Endothelial cell (in vitro differentiated cells): ENCODE results near the gene C14orf39. TPM values are rescaled to one million over a fixed set of nuclear protein-coding genes. Genes with fewer than 3 reads are reported as not detected.

ENCODE experiments used
- DNase-seq: peaks from one replicate; pipeline ENCODE4 v3.0.0; 2021; ENCODE audit warnings: low spot score
- H3K27ac Mint-ChIP-seq: one replicate; pipeline ENCODE4 v1.8.0; 2021; ENCODE audit warnings: mixed read lengths, inconsistent platforms; ENCODE audit not compliant: unreplicated experiment
- H3K27me3 Mint-ChIP-seq: one replicate; pipeline ENCODE4 v1.8.0; 2021; ENCODE audit warnings: mild to moderate bottlenecking, moderate library complexity, mixed read lengths, inconsistent platforms; ENCODE audit not compliant: unreplicated experiment
- H3K36me3 Mint-ChIP-seq: one replicate; pipeline ENCODE4 v1.8.0; 2021; ENCODE audit warnings: mild to moderate bottlenecking, low read depth, mixed read lengths, inconsistent platforms; ENCODE audit not compliant: unreplicated experiment
- H3K4me1 Mint-ChIP-seq: one replicate; pipeline ENCODE4 v1.8.0; 2021; ENCODE audit warnings: mild to moderate bottlenecking, mixed read lengths, inconsistent platforms; ENCODE audit not compliant: unreplicated experiment
- H3K4me3 Mint-ChIP-seq: one replicate; pipeline ENCODE4 v1.8.0; 2021; ENCODE audit warnings: mild to moderate bottlenecking, mixed read lengths, inconsistent platforms; ENCODE audit not compliant: unreplicated experiment
- H3K9me3 Mint-ChIP-seq: one replicate; pipeline ENCODE4 v1.8.0; 2021; ENCODE audit warnings: mixed read lengths, inconsistent platforms; ENCODE audit not compliant: unreplicated experiment
- CTCF ChIP-seq: fragments of 200-600 bp; sonication (generic); IDR thresholded peaks from one replicate; pipeline ENCODE4 v1.5.0; 2021; ENCODE audit warnings: antibody characterized with exemption; ENCODE audit not compliant: unreplicated experiment
- long read RNA-seq: library from polyadenylated mRNA; unstranded; transcript quantifications from one replicate; pipeline ENCODE4 v2.0.0, GENCODE V29; 2020; ENCODE audit not compliant: unreplicated experiment
- total RNA-seq: library from RNA; stranded (reverse); fragmentation: NEBNext Ultra II Directional; extraction: Animal tissue kit (Norgen Biotek cat#: 25700); gene quantifications from one replicate; pipeline ENCODE4 v1.2.1, GENCODE V29; 2021; ENCODE audit not compliant: unreplicated experiment

C14orf39 gene
- 3.8 TPM for total RNA-seq
- long read RNA-seq, result 0 reads

- Mint-ChIP-seq H3K4me3 (peak within 1 kb of the TSS; percentile 92), H3K27me3 (peaks cover 1% of the 10 kb centered on the region), H3K36me3 (peaks cover 1% of the 10 kb centered on the region), H3K9me3 (no peaks in the 10 kb centered on the region), H3K27ac (peak within 1 kb of the TSS; percentile 90), H3K4me1 (peaks cover 8% of the 10 kb centered on the region)
- peak; percentile 85 for DNase-seq
- no peak for TF ChIP-seq CTCF
Measured at GRCh38 chr14:60485598-60486251, at the start of gene C14orf39. C14orf39 (minus strand) TSS chr14:60486063; CDS start chr14:60485078, 985 bp downstream.

GRCh38 chr14:60532442-60532841, 46.6 kb upstream of the C14orf39 start:
- Mint-ChIP-seq H3K27me3 (no peaks in the 10 kb centered on the region), H3K4me1 (no peaks in the 10 kb centered on the region), H3K36me3 (no peaks in the 10 kb centered on the region), H3K4me3 (no peak overlapping the region), H3K27ac (no peak overlapping the region), H3K9me3 (no peaks in the 10 kb centered on the region)
- no peak for DNase-seq
- no peak for TF ChIP-seq CTCF

GRCh38 chr14:60515511-60516289, 29.8 kb upstream of the C14orf39 start:
- Mint-ChIP-seq H3K4me3 (peak overlapping the region; percentile 56), H3K9me3 (peaks cover 4% of the 10 kb centered on the region), H3K27ac (peak overlapping the region; percentile 33), H3K27me3 (peaks cover 10% of the 10 kb centered on the region), H3K36me3 (peaks cover 4% of the 10 kb centered on the region), H3K4me1 (peaks cover 20% of the 10 kb centered on the region)
- no peak for TF ChIP-seq CTCF
- peak; percentile 50 for DNase-seq

- Mint-ChIP-seq H3K36me3 (peaks cover 4% of the 10 kb centered on the region), H3K9me3 (peaks cover 4% of the 10 kb centered on the region), H3K4me3 (peak overlapping the region; percentile 91), H3K27me3 (peaks cover 13% of the 10 kb centered on the region), H3K4me1 (peaks cover 24% of the 10 kb centered on the region), H3K27ac (peak overlapping the region; percentile 92)
- TF ChIP-seq CTCF, result peak; percentile 78
- peak; percentile 85 for DNase-seq
Measured at GRCh38 chr14:60514741-60515491, 29.1 kb upstream of the C14orf39 start.
